ENCODE results near the gene SOCS6.

GRCh38 chr18:70293166-70293565 lies 4.3 kb downstream of the SOCS6 start:
- TF ChIP-seq ZNF629 (CRISPR knock-in tag; conservative IDR thresholded peaks at IDR 0.05) = no peak
- TF ChIP-seq SMC3 (IDR thresholded peaks at IDR 0.05; ENCODE audit: low read length) = no peak
- TF ChIP-seq ATF3 (CRISPR knock-in tag; IDR thresholded peaks at IDR 0.05) = no peak
- no peak for TF ChIP-seq CTCF (CRISPR knock-in tag; IDR thresholded peaks at IDR 0.05)
- TF ChIP-seq ZHX2 (IDR thresholded peaks at IDR 0.05; ENCODE audit: low read depth) = no peak
- TF ChIP-seq ZHX2 (CRISPR knock-in tag; IDR thresholded peaks at IDR 0.05; ENCODE audit: borderline replicate concordance) = no peak
- no peak for TF ChIP-seq PRDM10 (CRISPR knock-in tag; IDR thresholded peaks at IDR 0.05; ENCODE audit: low read depth)
- TF ChIP-seq DR1 (CRISPR knock-in tag; IDR thresholded peaks at IDR 0.05) = no peak
- TF ChIP-seq ZBTB40 (IDR thresholded peaks at IDR 0.05) = no peak
- TF ChIP-seq ZBTB40 (CRISPR knock-in tag; IDR thresholded peaks at IDR 0.05) = no peak
- TF ChIP-seq SETDB1 (CRISPR knock-in tag; IDR thresholded peaks at IDR 0.05; ENCODE audit: borderline replicate concordance) = no peak
- no peak for TF ChIP-seq NFYB (CRISPR knock-in tag; IDR thresholded peaks at IDR 0.05)
- TF ChIP-seq POLR2AphosphoS5 (IDR thresholded peaks at IDR 0.05; ENCODE audit: low read depth, low read length) = no peak
- no peak for TF ChIP-seq SRSF9 (IDR thresholded peaks at IDR 0.05; ENCODE audit: borderline replicate concordance, insufficient read depth, low read depth, low read length, poor library complexity, severe bottlenecking)

Measured in HepG2 (cell line).